DND-41 (cell line): ENCODE measurements around the gene FBXO5.
A peak's percentile ranks its signal among the peaks of the same experiment; 100 is the strongest.
"Not testable (repeated sequence)": the region's sequence is repeated elsewhere in the genome, so short reads cannot be mapped to it uniquely, and the experiment has no call there.

ENCODE experiments used
- ATAC-seq: fragments of 200-7000 bp; cut with Tn5 transposase; 3 replicates; pipeline ENCODE4 v1.9.1; 2021; ENCODE audit warnings: low read depth; ENCODE audit not compliant: insufficient read depth
- DNase-seq: peaks from one replicate; pipeline ENCODE4 v3.0.0-alpha.2; 2020
- H2AFZ ChIP-seq: 2 replicates; pipeline ENCODE4 v1.6.0; 2012; ENCODE audit warnings: low read depth, low read length
- H3K27ac ChIP-seq: 2 replicates; pipeline ENCODE4 v1.5.1; 2012; ENCODE audit warnings: low read length, inconsistent platforms
- H3K27me3 ChIP-seq: fragments of 200-600 bp; sonication (generic); 2 replicates; pipeline ENCODE4 v1.6.0; 2012; ENCODE audit warnings: low read length, mild to moderate bottlenecking, inconsistent platforms; ENCODE audit not compliant: insufficient read depth, poor library complexity
- H3K36me3 ChIP-seq: 2 replicates; pipeline ENCODE4 v1.5.1; 2012; ENCODE audit warnings: low read length, inconsistent platforms; ENCODE audit not compliant: insufficient read depth
- H3K4me1 ChIP-seq: 2 replicates; pipeline ENCODE4 v1.5.1; 2012; ENCODE audit warnings: mild to moderate bottlenecking, low read length; ENCODE audit not compliant: insufficient read depth
- H3K4me2 ChIP-seq: 2 replicates; pipeline ENCODE4 v1.6.0; 2012; ENCODE audit warnings: mild to moderate bottlenecking, moderate library complexity, low read length, inconsistent platforms; ENCODE audit not compliant: insufficient read depth
- H3K4me3 ChIP-seq, 2 experiments: fragments of 200-600 bp in 1 of 2; shearing (Covaris generic) in 1 of 2; 2 replicates each; pipeline ENCODE4 v1.5.1; 2012 to 2016; ENCODE audit warnings: inconsistent platforms in 2 of 2, low read length in 2 of 2, mild to moderate bottlenecking in 2 of 2, low read depth in 1 of 2, moderate library complexity in 1 of 2
- H3K79me2 ChIP-seq: 2 replicates; pipeline ENCODE4 v1.6.0; 2012; ENCODE audit warnings: low read length, inconsistent platforms; ENCODE audit not compliant: insufficient read depth
- H3K9ac ChIP-seq: 2 replicates; pipeline ENCODE4 v1.6.0; 2012; ENCODE audit warnings: low read depth, mild to moderate bottlenecking, inconsistent platforms, low read length, moderate library complexity
- H3K9me3 ChIP-seq: 2 replicates; pipeline ENCODE4 v1.5.1; 2012; ENCODE audit warnings: low read length, moderate library complexity, mild to moderate bottlenecking, inconsistent platforms; ENCODE audit not compliant: insufficient read depth, severe bottlenecking
- H4K20me1 ChIP-seq: 2 replicates; pipeline ENCODE4 v1.6.0; 2012; ENCODE audit warnings: low read length; ENCODE audit not compliant: insufficient read depth
- CTCF ChIP-seq: IDR thresholded peaks from 2 replicates; pipeline ENCODE4 v1.5.1; 2012; ENCODE audit warnings: borderline replicate concordance, low read length, moderate library complexity, mild to moderate bottlenecking; ENCODE audit not compliant: poor library complexity, severe bottlenecking; ENCODE audit errors: extremely low read depth
- EZH2 ChIP-seq: IDR thresholded peaks from 3 replicates; pipeline ENCODE4 v1.6.1; 2012; ENCODE audit warnings: borderline replicate concordance, low read depth, mild to moderate bottlenecking, moderate library complexity, low read length, inconsistent platforms; ENCODE audit not compliant: severe bottlenecking

Gene FBXO5

DNA sequence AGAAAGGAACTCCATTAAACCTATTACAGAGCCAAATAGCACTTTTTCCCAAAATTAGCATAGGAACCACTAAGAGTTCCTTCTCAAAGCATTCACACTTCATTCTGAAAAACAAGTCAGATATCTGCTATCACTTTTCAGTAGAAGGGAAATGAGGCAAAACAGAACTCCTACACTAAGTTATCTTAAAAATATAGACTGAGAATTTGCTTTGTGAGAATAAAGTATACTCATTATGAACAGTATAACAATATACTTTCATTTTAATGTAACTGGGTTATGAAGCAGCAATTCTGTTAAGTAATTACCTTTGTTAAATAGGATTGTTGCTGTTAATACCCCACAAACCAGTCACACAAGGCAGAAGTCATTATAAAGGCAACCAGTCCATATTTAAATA is 11.0 kb upstream of the FBXO5 start:
- TF ChIP-seq EZH2, result no peak
- TF ChIP-seq CTCF, result no peak
- Histone ChIP-seq H3K9ac (no peak overlapping the region), H3K27me3 (no peaks in the 10 kb centered on the region), H3K9me3 (no peaks in the 10 kb centered on the region), H3K79me2 (peaks cover 94% of the 10 kb centered on the region), H3K4me1 (peaks cover 21% of the 10 kb centered on the region; the same call in 1 of the 2 replicates), H3K27ac (no peak overlapping the region), H3K4me2 (0 out of 2 replicates have a peak overlapping the region, but pooled peaks have one; percentile 7), H4K20me1 (peaks cover 43% of the 10 kb centered on the region; the same call in 1 of the 2 replicates), H3K36me3 (peaks cover 75% of the 10 kb centered on the region), H2AFZ (no peak overlapping the region), H3K4me3 (no peak overlapping the region)
- no peak for ATAC-seq
- DNase-seq, result no peak

GRCh38 chr6:152993431-152993830 is 10.6 kb upstream of the FBXO5 start:
- H3K36me3 ChIP-seq, result peaks cover 74% of the 10 kb centered on the region
- ATAC-seq (peak; percentile 57; the same call in 2 of the 3 replicates), DNase-seq (no peak)
- H3K9me3 ChIP-seq, result no peaks in the 10 kb centered on the region
- H3K4me3 ChIP-seq, result no peak overlapping the region
- peaks cover 43% of the 10 kb centered on the region; the same call in 1 of the 2 replicates for H4K20me1 ChIP-seq
- H3K4me2 ChIP-seq, result 0 out of 2 replicates have a peak overlapping the region, but pooled peaks have one; percentile 7
- H2AFZ ChIP-seq, result no peak overlapping the region
- peaks cover 92% of the 10 kb centered on the region for H3K79me2 ChIP-seq
- TF ChIP-seq CTCF, result peak; percentile 38
- no peak for TF ChIP-seq EZH2
- peaks cover 17% of the 10 kb centered on the region; the same call in 1 of the 2 replicates for H3K4me1 ChIP-seq
- H3K27ac ChIP-seq, result no peak overlapping the region
- no peaks in the 10 kb centered on the region for H3K27me3 ChIP-seq
- H3K9ac ChIP-seq, result no peak overlapping the region

DNA sequence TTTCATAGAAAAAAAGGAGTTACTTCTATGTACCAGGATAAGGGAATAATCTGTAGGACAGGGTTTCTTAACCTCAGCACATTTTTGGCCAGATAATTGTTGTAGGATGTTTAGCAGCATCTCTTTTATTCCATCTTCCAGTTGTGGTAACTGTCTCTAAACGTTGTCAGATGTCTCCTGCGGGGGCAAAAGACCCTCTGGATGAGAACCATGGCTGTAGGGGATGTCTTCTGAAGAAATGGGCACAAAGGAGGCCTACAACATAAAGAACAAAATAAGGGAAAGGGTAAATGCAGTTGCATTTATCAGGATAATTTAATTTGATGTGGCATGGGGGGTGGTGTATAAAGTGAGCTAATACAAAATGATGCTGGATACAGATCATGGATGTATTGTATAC is 4.1 kb upstream of the FBXO5 start:
- DNase-seq (no peak), ATAC-seq (no peak)
- H2AFZ ChIP-seq, result no peak overlapping the region
- no peak overlapping the region for H3K27ac ChIP-seq
- no peaks in the 10 kb centered on the region for H3K27me3 ChIP-seq
- H3K79me2 ChIP-seq, result peaks cover 78% of the 10 kb centered on the region
- H3K4me3 ChIP-seq, result no peak overlapping the region
- peaks cover 17% of the 10 kb centered on the region; the same call in 1 of the 2 replicates for H4K20me1 ChIP-seq
- H3K36me3 ChIP-seq, result peaks cover 34% of the 10 kb centered on the region
- H3K9ac ChIP-seq, result no peak overlapping the region
- TF ChIP-seq CTCF (no peak), EZH2 (no peak)
- H3K9me3 ChIP-seq, result no peaks in the 10 kb centered on the region
- peaks cover 28% of the 10 kb centered on the region for H3K4me1 ChIP-seq
- peak overlapping the region; percentile 39; the same call in 1 of the 2 replicates for H3K4me2 ChIP-seq

DNA sequence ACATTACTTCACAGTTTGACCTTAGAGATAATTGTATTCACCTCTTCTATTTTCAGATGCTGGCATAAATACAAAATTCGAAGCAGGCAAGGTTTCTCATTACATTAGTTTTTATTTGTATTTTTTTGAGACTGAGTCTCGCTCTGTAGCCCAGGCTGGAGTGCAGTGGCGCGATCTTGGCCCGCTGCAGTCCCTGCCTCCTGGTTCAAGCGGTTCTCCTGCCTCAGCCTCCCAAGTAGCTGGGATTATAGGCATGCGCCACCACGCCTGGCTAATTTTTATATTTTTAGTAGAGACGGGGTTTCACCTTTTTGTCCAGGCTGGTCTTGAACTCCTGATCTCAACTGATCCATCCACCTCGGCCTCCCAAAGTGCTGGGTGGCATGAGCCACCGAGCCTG is 2.5 kb upstream of the FBXO5 start:
- DNase-seq, ATAC-seq, H3K9me3 ChIP-seq, H3K27me3 ChIP-seq, H2AFZ ChIP-seq: not testable (repeated sequence)
- H3K4me3 ChIP-seq, result peak overlapping the region in 1 of 2 experiments; percentile 79; a peak in 3 of 4 replicates
- H3K36me3 ChIP-seq, result peaks cover 36% of the 10 kb centered on the region
- H3K27ac ChIP-seq, result peak overlapping the region; percentile 100
- H3K4me2 ChIP-seq, result peak overlapping the region; percentile 63
- H4K20me1 ChIP-seq, result peaks cover 24% of the 10 kb centered on the region
- H3K4me1 ChIP-seq, result peaks cover 34% of the 10 kb centered on the region
- peak overlapping the region; percentile 100 for H3K9ac ChIP-seq
- H3K79me2 ChIP-seq, result peaks cover 79% of the 10 kb centered on the region
